Glutamatergic neuron (in vitro differentiated cells): ENCODE measurements around the gene ERMAP. TPM values are rescaled to one million over a fixed set of nuclear protein-coding genes. Genes with fewer than 3 reads are reported as not detected.
"Not testable (repeated sequence)": the region's sequence is repeated elsewhere in the genome, so short reads cannot be mapped to it uniquely, and the experiment has no call there.

ENCODE experiments used
- DNase-seq: peaks from one replicate; pipeline ENCODE4 v3.0.0; 2022
- H3K27ac Mint-ChIP-seq: one replicate; pipeline ENCODE4 v1.8.0; 2020; ENCODE audit warnings: mild to moderate bottlenecking, mixed read lengths, inconsistent platforms; ENCODE audit not compliant: unreplicated experiment
- H3K27me3 Mint-ChIP-seq: one replicate; pipeline ENCODE4 v1.8.0; 2020; ENCODE audit warnings: mild to moderate bottlenecking, moderate library complexity, mixed read lengths, inconsistent platforms; ENCODE audit not compliant: unreplicated experiment
- H3K36me3 Mint-ChIP-seq: one replicate; pipeline ENCODE4 v1.8.0; 2020; ENCODE audit warnings: mild to moderate bottlenecking, mixed read lengths, inconsistent platforms; ENCODE audit not compliant: unreplicated experiment
- H3K4me1 Mint-ChIP-seq: one replicate; pipeline ENCODE4 v1.8.0; 2020; ENCODE audit warnings: mild to moderate bottlenecking, low read depth, mixed read lengths, inconsistent platforms; ENCODE audit not compliant: unreplicated experiment
- H3K4me3 Mint-ChIP-seq: one replicate; pipeline ENCODE4 v1.8.0; 2020; ENCODE audit warnings: mild to moderate bottlenecking, mixed read lengths, inconsistent platforms; ENCODE audit not compliant: unreplicated experiment
- H3K9me3 Mint-ChIP-seq: one replicate; pipeline ENCODE4 v1.8.0; 2020; ENCODE audit warnings: mild to moderate bottlenecking, moderate library complexity, mixed read lengths, inconsistent platforms; ENCODE audit not compliant: unreplicated experiment
- CTCF ChIP-seq: fragments of 200-600 bp; sonication (generic); IDR thresholded peaks from one replicate; pipeline ENCODE4 v1.5.0; 2021; ENCODE audit not compliant: partially characterized antibody, unreplicated experiment
- total RNA-seq: library from RNA; stranded (reverse); fragmentation: NEBNext Ultra II Directional; extraction: Animal tissue kit (Norgen Biotek cat#: 25700); gene quantifications from one replicate; pipeline ENCODE4 v1.2.1, GENCODE V29; 2021; ENCODE audit not compliant: unreplicated experiment

Gene ERMAP
- total RNA-seq, 1 donor from 2014 or later: 4.9 TPM

GRCh38 chr1:42849944-42850343 lies 33.0 kb downstream of the ERMAP start:
- H3K4me3 Mint-ChIP-seq: no peak overlapping the region
- no peak for DNase-seq
- TF ChIP-seq CTCF: no peak
- H3K36me3 Mint-ChIP-seq: peaks cover 18% of the 10 kb centered on the region
- H3K27ac Mint-ChIP-seq: no peak overlapping the region
- peaks cover 2% of the 10 kb centered on the region for H3K27me3 Mint-ChIP-seq
- peaks cover 5% of the 10 kb centered on the region for H3K4me1 Mint-ChIP-seq
- H3K9me3 Mint-ChIP-seq: peaks cover 3% of the 10 kb centered on the region

- no peak for DNase-seq
- Mint-ChIP-seq H3K27ac (no peak overlapping the region), H3K4me3 (no peak overlapping the region), H3K36me3 (peaks cover 18% of the 10 kb centered on the region), H3K9me3 (peaks cover 3% of the 10 kb centered on the region), H3K4me1 (peaks cover 5% of the 10 kb centered on the region), H3K27me3 (peaks cover 2% of the 10 kb centered on the region)
- TF ChIP-seq CTCF: no peak
Observed at GRCh38 chr1:42851420-42851819, 34.5 kb downstream of the ERMAP start.

- no peak overlapping the region for H3K4me3 Mint-ChIP-seq
- no peaks in the 10 kb centered on the region for H3K9me3 Mint-ChIP-seq
- H3K4me1 Mint-ChIP-seq: peaks cover 5% of the 10 kb centered on the region
- peaks cover 24% of the 10 kb centered on the region for H3K36me3 Mint-ChIP-seq
- H3K27me3 Mint-ChIP-seq: peaks cover 2% of the 10 kb centered on the region
- no peak for TF ChIP-seq CTCF
- no peak for DNase-seq
- no peak overlapping the region for H3K27ac Mint-ChIP-seq
Observed at GRCh38 chr1:42851960-42852607, 35.2 kb downstream of the ERMAP start.

- peaks cover 2% of the 10 kb centered on the region for H3K27me3 Mint-ChIP-seq
- peaks cover under 1% of the 10 kb centered on the region for H3K4me1 Mint-ChIP-seq
- H3K36me3 Mint-ChIP-seq: peaks cover 29% of the 10 kb centered on the region
- no peak for TF ChIP-seq CTCF
- H3K9me3 Mint-ChIP-seq: peaks cover 1% of the 10 kb centered on the region
- no peak for DNase-seq
- H3K27ac Mint-ChIP-seq: no peak overlapping the region
- no peak overlapping the region for H3K4me3 Mint-ChIP-seq
Observed at GRCh38 chr1:42852608-42852980, 35.7 kb downstream of the ERMAP start.

- TF ChIP-seq CTCF: no peak
- Mint-ChIP-seq H3K4me1 (no peaks in the 10 kb centered on the region), H3K4me3 (no peak overlapping the region), H3K36me3 (peaks cover 36% of the 10 kb centered on the region), H3K27ac (no peak overlapping the region), H3K9me3 (peaks cover 4% of the 10 kb centered on the region), H3K27me3 (peaks cover 2% of the 10 kb centered on the region)
- no peak for DNase-seq
Observed at GRCh38 chr1:42853116-42853884, 36.4 kb downstream of the ERMAP start.

GRCh38 chr1:42856554-42856953 lies 39.6 kb downstream of the ERMAP start:
- not testable (repeated sequence) for H3K27me3 Mint-ChIP-seq, H3K4me1 Mint-ChIP-seq, DNase-seq, H3K4me3 Mint-ChIP-seq, H3K27ac Mint-ChIP-seq
- Mint-ChIP-seq H3K36me3 (peaks cover 47% of the 10 kb centered on the region), H3K9me3 (peaks cover 17% of the 10 kb centered on the region)

GRCh38 chr1:42859366-42859765 lies 42.4 kb downstream of the ERMAP start:
- H3K4me3 Mint-ChIP-seq, H3K27me3 Mint-ChIP-seq, H3K4me1 Mint-ChIP-seq, H3K27ac Mint-ChIP-seq, DNase-seq: not testable (repeated sequence)
- peaks cover 17% of the 10 kb centered on the region for H3K9me3 Mint-ChIP-seq
- peaks cover 44% of the 10 kb centered on the region for H3K36me3 Mint-ChIP-seq
